B cell (primary cell): Measurements from ENCODE around the gene MRPL20. TPM values are rescaled to one million over a fixed set of nuclear protein-coding genes. Genes with fewer than 3 reads are reported as not detected.

Experiments used
- ATAC-seq: fragments of 200-7000 bp; cut with Tn5 transposase; one replicate; pipeline ENCODE4 v1.10.0; 2021; ENCODE audit warnings: low read depth, mild to moderate bottlenecking, moderate number of reproducible peaks, moderate library complexity
- CTCF ChIA-PET: fragments of 350-600 bp; sonication (Branson Sonifier 250); formaldehyde crosslinking; loops from one replicate; lab custom pipeline; 2021; ENCODE audit warnings: antibody characterized with exemption, inconsistent platforms; lab: Charles Lee
- POLR2A ChIA-PET: fragments of 350-600 bp; sonication (Branson Sonifier 250); formaldehyde crosslinking; loops from one replicate; lab custom pipeline; 2021; ENCODE audit warnings: antibody characterized with exemption; lab: Charles Lee
- DNase-seq: peaks from one replicate; pipeline ENCODE4 v3.0.0; 2013
- H2AFZ ChIP-seq: 2 replicates; pipeline ENCODE4 v1.6.1; 2012; ENCODE audit warnings: mild to moderate bottlenecking, low read depth, low read length; ENCODE audit not compliant: insufficient read depth, poor library complexity, severe bottlenecking
- H3K27ac ChIP-seq, 2 donors: 1 replicate in 1 of 2; 2 replicates in 1 of 2; pipeline ENCODE4 v1.5.1; 2012 to 2013; ENCODE audit warnings: low read length in 2 of 2, mild to moderate bottlenecking in 2 of 2, moderate library complexity in 1 of 2
- H3K27me3 ChIP-seq, 4 experiments: fragments of 200-600 bp in 1 of 4; sonication (generic) in 1 of 4; replicated peaks in 1 of 4; 1 replicate in 2 of 4; 2 replicates in 2 of 4; pipeline versions ENCODE4 v1.6.1 to v1.7.0; 2013 to 2016; ENCODE audit warnings: low read length in 3 of 4, mild to moderate bottlenecking in 2 of 4, mixed read lengths in 1 of 4, moderate library complexity in 1 of 4; ENCODE audit not compliant: insufficient read depth in 4 of 4, control insufficient read depth in 3 of 4; ENCODE audit errors: control extremely low read depth in 1 of 4
- H3K36me3 ChIP-seq, 2 experiments: replicated peaks in 1 of 2; 1 replicate in 1 of 2; 2 replicates in 1 of 2; pipeline versions ENCODE4 v1.6.1 to v1.7.1; 2013; ENCODE audit warnings: low read length in 1 of 2; ENCODE audit not compliant: insufficient read depth in 2 of 2, control insufficient read depth in 1 of 2; ENCODE audit errors: control extremely low read depth in 1 of 2, extremely low read depth in 1 of 2
- H3K4me1 ChIP-seq, 2 donors: fragments of 200-600 bp in 1 of 2; sonication (generic) in 1 of 2; 1 replicate in 1 of 2; 2 replicates in 1 of 2; pipeline versions ENCODE4 v1.5.1 to v1.6.1; 2013 to 2017; ENCODE audit warnings: low read length in 2 of 2; ENCODE audit not compliant: control insufficient read depth in 2 of 2, insufficient read depth in 2 of 2
- H3K4me2 ChIP-seq: replicated peaks from 2 replicates; pipeline ENCODE3; 2012; ENCODE audit warnings: mild to moderate bottlenecking, low read depth, low read length; ENCODE audit not compliant: poor library complexity, severe bottlenecking
- H3K4me3 ChIP-seq, 5 experiments: fragments of 200-600 bp in 1 of 5; sonication (generic) in 1 of 5; 1 replicate in 3 of 5; 2 replicates in 2 of 5; pipeline versions ENCODE4 v1.5.1 to v1.7.0; 2011 to 2016; ENCODE audit warnings: low read length in 4 of 5, mild to moderate bottlenecking in 4 of 5, low read depth in 2 of 5, control low read depth in 1 of 5, moderate library complexity in 1 of 5; ENCODE audit not compliant: insufficient read depth in 1 of 5; ENCODE audit errors: control extremely low read depth in 1 of 5, extremely low read depth in 1 of 5
- H3K79me2 ChIP-seq: fragments of 200-600 bp; sonication (generic); one replicate; pipeline ENCODE4 v1.6.0; 2016; ENCODE audit warnings: low read length; ENCODE audit not compliant: control insufficient read depth, insufficient read depth
- H3K9ac ChIP-seq: fragments of 200-600 bp; sonication (generic); 2 replicates; pipeline ENCODE4 v1.6.1; 2017; ENCODE audit warnings: mild to moderate bottlenecking, low read length, moderate library complexity
- H3K9me3 ChIP-seq, 3 donors: one replicate each; pipeline versions ENCODE4 v1.6.1 to v1.7.1; 2013; ENCODE audit warnings: low read length in 2 of 3; ENCODE audit not compliant: control insufficient read depth in 2 of 3, insufficient read depth in 1 of 3; ENCODE audit errors: control extremely low read depth in 1 of 3
- H4K20me1 ChIP-seq: 2 replicates; pipeline ENCODE4 v1.6.0; 2012; ENCODE audit warnings: mild to moderate bottlenecking, low read length; ENCODE audit not compliant: insufficient read depth, control insufficient read depth, poor library complexity, severe bottlenecking
- H3K27ac Mint-ChIP-seq: one replicate; pipeline ENCODE4 v1.8.0; 2021; ENCODE audit warnings: mixed read lengths
- H3K27me3 Mint-ChIP-seq: one replicate; pipeline ENCODE4 v1.8.0; 2021; ENCODE audit warnings: mixed read lengths
- H3K4me1 Mint-ChIP-seq: one replicate; pipeline ENCODE4 v1.8.0; 2021; ENCODE audit warnings: mixed read lengths
- H3K4me3 Mint-ChIP-seq: one replicate; pipeline ENCODE4 v1.8.0; 2021; ENCODE audit warnings: mixed read lengths
- H3K9me3 Mint-ChIP-seq: one replicate; pipeline ENCODE4 v1.8.0; 2022; ENCODE audit warnings: mixed read lengths; ENCODE audit not compliant: insufficient read depth
- CTCF ChIP-seq: fragments of 200-600 bp; IDR thresholded peaks from one replicate; pipeline ENCODE4 v1.8.0; 2022; ENCODE audit warnings: antibody characterized with exemption, mild to moderate bottlenecking
- EZH2 ChIP-seq: IDR thresholded peaks from 2 replicates; pipeline ENCODE4 v1.6.1; 2012; ENCODE audit warnings: borderline replicate concordance, low read depth, mild to moderate bottlenecking, moderate library complexity, low read length; ENCODE audit not compliant: insufficient read depth, poor library complexity, severe bottlenecking
- WGBS: methylation state at CpG from one replicate; pipeline ENCODE4 v1.1.5; 2013; ENCODE audit warnings: missing lambda C conversion rate; ENCODE audit not compliant: insufficient coverage; 5-methylcytosine and 5-hydroxymethylcytosine counted together
- intact Hi-C: fragments of 100-400 bp; cut with micrococcal nuclease; formaldehyde crosslinking; loops from one replicate; pipeline ENCODE4 v1.10.0; 2022
- polyA plus RNA-seq: library from polyadenylated mRNA; depleted of rRNA; stranded (reverse); fragments of >200 nt; gene quantifications from 2 replicates; pipeline ENCODE4 v1.2.3, GENCODE V29; 2012
- total RNA-seq, 2 donors: library from RNA; stranded (reverse); fragments of 120-200 nt in 1 of 2; gene quantifications; 1 replicate in 1 of 2; 2 replicates in 1 of 2; pipeline versions ENCODE4 v1.2.3 to v1.2.4, GENCODE V29; 2013 to 2022

The MRPL20 gene
- total and polyA plus RNA-seq, 2 donors (not counting 1 experiment from before 2014, with no cell fraction given): 55.9 to 119 TPM

- intact Hi-C loops: loop anchor here (1.0 kb wide), 3 partner anchors 9 to 217 kb away; partner anchors contain the start of genes AURKAIP1, MIB2 and MRPL20
- Histone ChIP-seq H3K9ac (peak overlapping the region; percentile 90), H4K20me1 (peaks cover 23% of the 10 kb centered on the region), H3K27me3 (no peaks in the 10 kb centered on the region), H3K4me3 (peak overlapping the region; percentile 79 to 95 (median 89)), H3K4me1 (peaks cover 23 to 29% of the 10 kb centered on the region in 2 donors), H3K4me2 (peak overlapping the region; percentile 91), H3K27ac (peak overlapping the region; percentile 70 to 85), H3K79me2 (peaks cover 64% of the 10 kb centered on the region), H3K9me3 (no peaks in the 10 kb centered on the region), H2AFZ (peak overlapping the region; percentile 87), H3K36me3 (peaks cover 2 to 51% of the 10 kb centered on the region in 2 experiments)
- TF ChIP-seq EZH2 (no peak), CTCF (no peak)
- ChIA-PET POLR2A (interaction anchor here (0.5 to 2.0 kb wide), 9 partner anchors 9 to 510 kb away, joined by 3 to 23 read pairs (median 4); partner anchors contain the start of genes AURKAIP1, MRPL20 and UBE2J2), CTCF (interaction anchor here (0.7 to 2.3 kb wide), 10 partner anchors 8 to 511 kb away, joined by 3 to 12 read pairs (median 4); partner anchors contain the start of genes AURKAIP1 and MRPL20)
- peak; percentile 42 for DNase-seq
- H3K9me3 Mint-ChIP-seq: no peaks in the 10 kb centered on the region
- under 1% methylated on average over 53 of the region's 54 CpGs for WGBS
- H3K4me1 Mint-ChIP-seq: peaks cover 51% of the 10 kb centered on the region
- H3K4me3 Mint-ChIP-seq: peak overlapping the region; percentile 94
- no peaks in the 10 kb centered on the region for H3K27me3 Mint-ChIP-seq
- H3K27ac Mint-ChIP-seq: peak overlapping the region; percentile 72
- ATAC-seq: peak; percentile 1
Measured at GRCh38 chr1:1398677-1399186, 8.4 kb downstream of the MRPL20 start.
